PFSK-1 (cell line): Measurements from ENCODE around the gene OVCA2.
A peak's percentile ranks its signal among the peaks of the same experiment; 100 is the strongest.

Experiments used
- FOXP2 ChIP-seq: optimal IDR thresholded peaks from 2 replicates; pipeline ENCODE3; 2011; ENCODE audit warnings: borderline replicate concordance, control low read depth, inconsistent platforms; ENCODE audit not compliant: insufficient read depth; ENCODE audit errors: extremely low read length, extremely low read depth
- POLR2AphosphoS5 ChIP-seq: IDR thresholded peaks from 2 replicates; pipeline ENCODE4 v1.6.1; 2012; ENCODE audit warnings: low read depth, mild to moderate bottlenecking, control low read depth, low read length, moderate library complexity
- SIN3A ChIP-seq: IDR thresholded peaks from 2 replicates; pipeline ENCODE4 v1.6.1; 2012; ENCODE audit warnings: mild to moderate bottlenecking, low read length, moderate library complexity, borderline replicate concordance; ENCODE audit not compliant: insufficient read depth
- TAF1 ChIP-seq: IDR thresholded peaks from 2 replicates; pipeline ENCODE4 v1.6.1; 2012; ENCODE audit warnings: low read length, control low read depth, borderline replicate concordance; ENCODE audit not compliant: insufficient read depth
- TF ChIP-seq, protein P1 (sequence below), 2 experiments: IDR thresholded peaks; 2 replicates each; pipeline versions ENCODE4 v1.6.1 to v1.8.0; 2011 to 2012; ENCODE audit warnings: low read depth in 2 of 2, low read length in 2 of 2, control low read depth in 1 of 2, inconsistent platforms in 1 of 2, mild to moderate bottlenecking in 1 of 2, moderate library complexity in 1 of 2; ENCODE audit not compliant: insufficient read depth in 1 of 2

The OVCA2 gene

DNA sequence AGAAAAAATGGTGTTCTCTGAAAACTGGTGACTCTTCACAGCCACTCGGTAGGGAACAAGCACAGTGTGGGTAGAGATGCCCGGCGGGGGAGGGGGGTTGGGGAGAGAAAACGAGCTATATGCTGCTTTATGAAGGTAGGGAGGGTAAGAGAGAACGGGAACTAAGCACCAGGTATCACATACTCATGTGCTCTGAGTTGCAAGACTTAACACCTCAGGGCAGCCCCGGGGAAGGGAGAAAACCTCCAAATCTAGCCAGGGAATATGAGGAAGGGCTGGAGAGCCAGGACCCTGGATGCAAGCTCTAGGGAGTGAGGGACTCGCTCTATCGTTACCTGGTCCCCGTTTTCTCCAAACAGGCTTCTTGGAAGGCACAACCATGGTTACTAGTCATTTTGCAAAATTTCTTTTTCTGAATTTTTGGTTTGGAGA is 48.4 kb downstream of the OVCA2 start:
- TF ChIP-seq TAF1 (no peak), FOXP2 (no peak), POLR2AphosphoS5 (no peak), SIN3A (no peak)
- TF ChIP-seq, protein P1, sequence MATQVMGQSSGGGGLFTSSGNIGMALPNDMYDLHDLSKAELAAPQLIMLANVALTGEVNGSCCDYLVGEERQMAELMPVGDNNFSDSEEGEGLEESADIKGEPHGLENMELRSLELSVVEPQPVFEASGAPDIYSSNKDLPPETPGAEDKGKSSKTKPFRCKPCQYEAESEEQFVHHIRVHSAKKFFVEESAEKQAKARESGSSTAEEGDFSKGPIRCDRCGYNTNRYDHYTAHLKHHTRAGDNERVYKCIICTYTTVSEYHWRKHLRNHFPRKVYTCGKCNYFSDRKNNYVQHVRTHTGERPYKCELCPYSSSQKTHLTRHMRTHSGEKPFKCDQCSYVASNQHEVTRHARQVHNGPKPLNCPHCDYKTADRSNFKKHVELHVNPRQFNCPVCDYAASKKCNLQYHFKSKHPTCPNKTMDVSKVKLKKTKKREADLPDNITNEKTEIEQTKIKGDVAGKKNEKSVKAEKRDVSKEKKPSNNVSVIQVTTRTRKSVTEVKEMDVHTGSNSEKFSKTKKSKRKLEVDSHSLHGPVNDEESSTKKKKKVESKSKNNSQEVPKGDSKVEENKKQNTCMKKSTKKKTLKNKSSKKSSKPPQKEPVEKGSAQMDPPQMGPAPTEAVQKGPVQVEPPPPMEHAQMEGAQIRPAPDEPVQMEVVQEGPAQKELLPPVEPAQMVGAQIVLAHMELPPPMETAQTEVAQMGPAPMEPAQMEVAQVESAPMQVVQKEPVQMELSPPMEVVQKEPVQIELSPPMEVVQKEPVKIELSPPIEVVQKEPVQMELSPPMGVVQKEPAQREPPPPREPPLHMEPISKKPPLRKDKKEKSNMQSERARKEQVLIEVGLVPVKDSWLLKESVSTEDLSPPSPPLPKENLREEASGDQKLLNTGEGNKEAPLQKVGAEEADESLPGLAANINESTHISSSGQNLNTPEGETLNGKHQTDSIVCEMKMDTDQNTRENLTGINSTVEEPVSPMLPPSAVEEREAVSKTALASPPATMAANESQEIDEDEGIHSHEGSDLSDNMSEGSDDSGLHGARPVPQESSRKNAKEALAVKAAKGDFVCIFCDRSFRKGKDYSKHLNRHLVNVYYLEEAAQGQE (IDR thresholded peaks at IDR 0.05; ENCODE audit: insufficient read depth in 1 of 2, low read depth in 2 of 2, low read length in 2 of 2), result no peak

DNA sequence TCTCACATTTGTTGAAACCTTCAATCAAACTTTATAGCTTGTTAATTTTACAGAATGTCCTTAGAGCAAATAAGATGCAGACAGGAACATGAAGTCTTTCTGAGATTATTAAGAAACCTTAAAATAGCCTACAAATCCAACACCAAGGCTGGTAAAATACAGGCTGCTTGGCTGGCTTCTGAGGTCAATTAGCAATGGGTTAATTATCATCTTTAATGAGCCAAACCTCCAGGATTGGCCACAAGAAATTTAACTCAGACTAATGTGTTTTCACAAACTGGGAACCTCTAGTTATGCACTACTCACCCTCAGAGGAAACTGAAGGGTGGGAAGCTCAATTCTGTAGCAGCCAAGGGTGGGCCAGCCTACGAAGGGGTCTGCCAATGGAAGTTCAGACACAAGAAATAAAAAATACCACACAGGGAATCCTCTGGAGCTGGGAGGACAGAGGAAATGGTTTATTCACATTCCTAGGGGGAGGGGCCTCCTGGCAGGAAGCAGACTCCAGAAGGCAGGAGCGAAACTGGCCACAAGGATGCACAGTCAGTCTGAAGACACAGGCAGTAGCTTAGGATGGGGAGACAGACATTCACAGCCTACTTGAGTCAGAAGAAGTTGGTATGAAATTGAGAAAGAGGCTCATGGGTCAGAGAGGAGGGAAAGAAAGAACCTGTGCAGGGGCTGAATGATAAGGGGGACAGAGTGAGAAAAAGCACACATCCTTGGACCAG is 49.1 kb downstream of the OVCA2 start:
- peak; percentile 84 for TF ChIP-seq POLR2AphosphoS5
- peak; percentile 88; the same call in 1 of the 2 replicates for TF ChIP-seq TAF1
- TF ChIP-seq, protein P1 (IDR thresholded peaks at IDR 0.05; ENCODE audit: insufficient read depth in 1 of 2, low read depth in 2 of 2, low read length in 2 of 2), result 0 out of 4 replicates have a peak, but pooled peaks of 1 of the 2 experiments have one; percentile 49
- peak; percentile 54 for TF ChIP-seq FOXP2
- TF ChIP-seq SIN3A, result peak; percentile 72; the same call in 1 of the 2 replicates

DNA sequence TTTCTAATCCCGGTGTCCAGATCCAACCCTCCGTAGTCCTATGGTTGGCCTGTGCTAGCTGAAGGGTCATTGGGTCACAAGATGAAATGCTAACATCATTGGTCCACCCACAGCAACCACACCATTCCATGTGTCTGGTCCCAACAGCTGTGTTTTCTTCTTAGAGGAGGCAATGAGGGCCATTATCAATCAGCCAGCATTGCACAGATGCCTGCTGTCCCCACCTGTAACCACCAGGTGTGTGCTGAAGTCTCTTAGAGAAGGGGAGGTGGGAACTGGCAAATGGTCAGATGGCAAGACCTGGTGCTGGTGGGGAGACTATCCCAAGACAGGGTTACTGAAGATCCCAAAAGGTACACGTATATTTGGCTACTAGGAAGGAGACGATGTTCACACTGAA is 50.4 kb downstream of the OVCA2 start:
- no peak for TF ChIP-seq POLR2AphosphoS5
- no peak for TF ChIP-seq FOXP2
